Prostate gland (tissue), 2 donors: ENCODE measurements around the gene AGBL5. TPM values are rescaled to one million over a fixed set of nuclear protein-coding genes. Genes with fewer than 3 reads are reported as not detected.
A peak's percentile ranks its signal among the peaks of the same experiment; 100 is the strongest.

Source experiments
- DNase-seq: peaks from one replicate; pipeline ENCODE4 v3.0.0-alpha.2; 2019; ENCODE audit warnings: low spot score
- H3K27ac ChIP-seq, 2 donors: fragments of 200-600 bp; sonication (generic); 2 replicates each; pipeline ENCODE4 v1.5.1; 2017 to 2019
- H3K27me3 ChIP-seq: fragments of 200-600 bp; sonication (generic); replicated peaks from 2 replicates; pipeline ENCODE4 v1.5.1; 2019; ENCODE audit not compliant: insufficient read depth
- H3K36me3 ChIP-seq, 2 donors: fragments of 200-600 bp; sonication (generic); 1 replicate in 1 of 2; 2 replicates in 1 of 2; pipeline versions ENCODE4 v1.5.1 to v1.8.1; 2017 to 2019
- H3K4me1 ChIP-seq: fragments of 200-600 bp; sonication (generic); replicated peaks from 2 replicates; pipeline ENCODE4 v1.5.1; 2019
- H3K4me3 ChIP-seq, 2 donors: fragments of 200-600 bp; sonication (generic); 2 replicates each; pipeline ENCODE4 v1.5.1; 2017 to 2019
- H3K9me3 ChIP-seq: fragments of 200-600 bp; sonication (generic); 2 replicates; pipeline ENCODE4 v1.5.1; 2017
- POLR2A ChIP-seq: fragments of 450-650 bp; IDR thresholded peaks from one replicate; pipeline ENCODE4 v1.6.1; 2016; ENCODE audit warnings: antibody characterized with exemption, mild to moderate bottlenecking
- POLR2AphosphoS5 ChIP-seq: sonication (generic); formaldehyde crosslinking; IDR thresholded peaks from one replicate; pipeline ENCODE4 v1.6.1; 2017; ENCODE audit warnings: antibody characterized with exemption
- WGBS: methylation state at CpG from one replicate; pipeline ENCODE4 v1.1.5; 2018; 5-methylcytosine and 5-hydroxymethylcytosine counted together
- intact Hi-C: fragments of 100-400 bp; cut with DNase I; formaldehyde crosslinking; loops from one replicate; pipeline ENCODE4 v1.14.2; 2022
- total RNA-seq, 2 donors: library from RNA; depleted of rRNA; stranded (reverse); fragments of >200 nt; gene quantifications; one replicate each; pipeline ENCODE4 v1.1.0, GENCODE V29; 2016
- TF ChIP-seq, protein P1 (sequence below), 4 experiments: fragments of 200-600 bp in 2 of 4; fragments of 450-650 bp in 2 of 4; sonication (generic) in 2 of 4; IDR thresholded peaks; 1 replicate in 3 of 4; 2 replicates in 1 of 4; pipeline ENCODE4 v1.5.1; 2016 to 2019; ENCODE audit warnings: antibody characterized with exemption in 4 of 4, mild to moderate bottlenecking in 2 of 4, moderate library complexity in 2 of 4

AGBL5 gene
- total RNA-seq, 2 donors from 2014 or later, result 31.9 to 87.1 TPM

DNA sequence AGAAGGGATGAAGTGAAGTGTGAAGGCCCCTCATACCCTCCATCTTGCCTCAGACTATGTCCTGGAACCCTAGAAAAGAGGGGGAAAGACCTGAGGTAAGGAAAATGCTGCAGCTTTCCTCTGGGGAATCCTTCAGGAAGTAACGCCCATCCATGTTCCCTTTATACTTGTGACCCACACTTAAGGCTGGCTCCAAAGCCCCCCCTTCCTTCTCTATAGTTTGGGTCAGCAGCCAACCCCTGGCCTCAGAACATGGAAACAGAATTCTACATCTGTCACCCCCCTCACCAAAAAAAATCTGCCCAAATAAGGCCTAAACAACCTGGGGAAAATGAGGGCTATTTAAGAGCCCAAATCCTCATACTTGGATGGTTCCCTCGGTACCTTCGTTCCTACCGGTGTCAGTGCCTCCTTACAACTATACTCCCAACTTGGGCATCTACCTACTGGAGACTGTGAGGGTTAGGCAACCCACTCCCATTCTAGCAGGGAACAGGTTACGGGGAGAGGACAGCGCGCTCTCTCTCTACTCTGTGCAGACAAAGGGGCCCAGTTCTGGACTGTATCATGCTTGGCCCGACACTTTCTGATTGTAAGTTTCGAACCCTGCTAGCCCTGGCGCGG is 19.3 kb downstream of the AGBL5 start:
- intact Hi-C loops, result loop anchor here (2.0 to 10.0 kb wide), 2 partner anchors 18 to 726 kb away; partner anchors contain the start of genes ADGRF3 and SELENOI
- 4% methylated on average over 11 of the region's 11 CpGs for WGBS
- no peaks in the 10 kb centered on the region for H3K36me3 ChIP-seq
- no peak for DNase-seq
- no peaks in the 10 kb centered on the region for H3K4me1 ChIP-seq
- no peaks in the 10 kb centered on the region for H3K27me3 ChIP-seq
- H3K9me3 ChIP-seq, result no peaks in the 10 kb centered on the region
- H3K4me3 ChIP-seq, result peak overlapping the region; percentile 71 to 98
- H3K27ac ChIP-seq, result peak overlapping the region; percentile 86 to 93
- TF ChIP-seq POLR2AphosphoS5 (no peak), POLR2A (no peak)
- TF ChIP-seq, protein P1, sequence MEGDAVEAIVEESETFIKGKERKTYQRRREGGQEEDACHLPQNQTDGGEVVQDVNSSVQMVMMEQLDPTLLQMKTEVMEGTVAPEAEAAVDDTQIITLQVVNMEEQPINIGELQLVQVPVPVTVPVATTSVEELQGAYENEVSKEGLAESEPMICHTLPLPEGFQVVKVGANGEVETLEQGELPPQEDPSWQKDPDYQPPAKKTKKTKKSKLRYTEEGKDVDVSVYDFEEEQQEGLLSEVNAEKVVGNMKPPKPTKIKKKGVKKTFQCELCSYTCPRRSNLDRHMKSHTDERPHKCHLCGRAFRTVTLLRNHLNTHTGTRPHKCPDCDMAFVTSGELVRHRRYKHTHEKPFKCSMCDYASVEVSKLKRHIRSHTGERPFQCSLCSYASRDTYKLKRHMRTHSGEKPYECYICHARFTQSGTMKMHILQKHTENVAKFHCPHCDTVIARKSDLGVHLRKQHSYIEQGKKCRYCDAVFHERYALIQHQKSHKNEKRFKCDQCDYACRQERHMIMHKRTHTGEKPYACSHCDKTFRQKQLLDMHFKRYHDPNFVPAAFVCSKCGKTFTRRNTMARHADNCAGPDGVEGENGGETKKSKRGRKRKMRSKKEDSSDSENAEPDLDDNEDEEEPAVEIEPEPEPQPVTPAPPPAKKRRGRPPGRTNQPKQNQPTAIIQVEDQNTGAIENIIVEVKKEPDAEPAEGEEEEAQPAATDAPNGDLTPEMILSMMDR (IDR thresholded peaks at IDR 0.05), result no peak

DNA sequence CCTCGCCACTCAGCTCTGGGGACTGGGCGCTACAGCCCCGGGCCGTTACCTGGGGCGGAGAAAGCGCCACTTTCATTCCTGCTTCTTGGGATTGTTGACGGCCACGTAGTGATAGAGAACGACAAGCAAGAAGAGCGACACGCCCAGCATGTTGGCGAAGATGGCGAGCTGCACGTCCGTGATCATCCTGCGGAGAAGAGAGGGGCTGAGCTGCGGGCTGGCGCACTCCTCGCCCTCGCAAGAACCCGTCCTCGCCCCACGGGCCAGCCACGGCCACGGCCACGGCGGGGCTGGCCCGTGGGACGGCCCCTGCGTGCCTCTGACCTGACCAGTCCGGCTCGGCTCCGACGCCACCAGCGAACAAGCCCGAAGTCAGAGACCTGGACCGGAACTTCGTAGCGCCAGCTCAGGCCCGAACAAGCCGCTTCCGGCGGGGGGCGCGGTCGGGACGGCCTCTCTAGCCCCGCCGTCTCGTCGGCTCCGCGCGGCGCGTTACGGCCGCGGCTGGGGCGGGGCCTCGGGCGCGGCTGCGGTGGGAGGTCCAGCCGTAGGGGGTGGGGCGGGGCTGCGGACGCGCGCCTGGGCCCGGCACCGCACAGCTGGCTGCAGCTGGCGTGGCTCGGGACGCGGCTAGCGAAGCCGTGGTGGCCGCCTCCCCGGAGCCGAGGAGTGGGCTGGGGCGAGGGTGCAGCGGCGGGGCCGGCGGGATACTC is 20.0 kb downstream of the AGBL5 start, which contains the start of gene OST4:
Gene OST4 (minus strand): TSS at position 378 of the 713 bp plus-strand sequence.
- Histone ChIP-seq H3K9me3 (no peaks in the 10 kb centered on the region), H3K27me3 (no peaks in the 10 kb centered on the region), H3K4me3 (peak within 1 kb of the TSS; percentile 71 to 98), H3K36me3 (no peaks in the 10 kb centered on the region), H3K4me1 (no peaks in the 10 kb centered on the region), H3K27ac (peak within 1 kb of the TSS; percentile 86 to 93)
- intact Hi-C loops, result loop anchor here (2.0 to 10.0 kb wide), 2 partner anchors 19 to 727 kb away; partner anchors contain the start of genes ADGRF3 and SELENOI
- TF ChIP-seq POLR2A (peak; percentile 81), POLR2AphosphoS5 (peak; percentile 84)
- TF ChIP-seq, protein P1 (IDR thresholded peaks at IDR 0.05), result peak in 3 of 4 experiments; percentile 7 to 30 (median 29)
- 0% methylated on average over 46 of the region's 86 CpGs for WGBS
- peak; percentile 94 for DNase-seq

- Histone ChIP-seq H3K4me1 (no peaks in the 10 kb centered on the region), H3K36me3 (no peaks in the 10 kb centered on the region), H3K9me3 (no peaks in the 10 kb centered on the region), H3K27me3 (no peaks in the 10 kb centered on the region), H3K27ac (peak overlapping the region; percentile 72 to 86), H3K4me3 (peak overlapping the region; percentile 71 to 98)
- no peak for DNase-seq
- intact Hi-C loops, result loop anchor here (2.0 to 10.0 kb wide), 2 partner anchors 19 to 727 kb away; partner anchors contain the start of genes ADGRF3 and SELENOI
- TF ChIP-seq POLR2A (no peak), POLR2AphosphoS5 (peak; percentile 53)
- 3% methylated on average over 34 of the region's 34 CpGs for WGBS
Measured at GRCh38 chr2:27071990-27072830, 20.7 kb downstream of the AGBL5 start.

DNA sequence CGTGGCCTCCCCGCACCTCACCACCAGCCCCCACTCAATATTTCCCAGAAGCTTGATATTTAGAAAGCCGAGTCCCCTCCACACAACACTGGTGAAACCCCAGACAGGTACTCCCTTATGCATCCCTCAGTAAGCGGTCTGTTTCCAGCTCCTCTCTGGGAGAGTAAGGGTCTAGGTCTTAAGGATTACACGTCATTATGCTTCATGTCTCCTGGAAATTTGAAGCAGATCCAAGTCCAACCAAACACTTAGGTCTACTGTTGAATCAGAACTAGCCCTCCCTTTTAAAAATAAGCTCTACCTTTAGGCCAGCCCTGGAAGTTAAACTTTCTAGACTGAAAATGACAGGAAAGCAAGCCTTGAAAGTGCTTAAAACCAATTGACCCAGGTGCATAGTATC is 21.5 kb downstream of the AGBL5 start:
- H3K27ac ChIP-seq, result peak overlapping the region; percentile 72 to 86
- TF ChIP-seq POLR2A (no peak), POLR2AphosphoS5 (no peak)
- TF ChIP-seq, protein P1 (IDR thresholded peaks at IDR 0.05), result no peak
- H3K4me1 ChIP-seq, result no peaks in the 10 kb centered on the region
- no peaks in the 10 kb centered on the region for H3K27me3 ChIP-seq
- intact Hi-C loops, result loop anchor here (10.0 kb wide), 1 partner anchor 728 kb away; the partner anchor contains the start of genes ADGRF3 and SELENOI
- 53% methylated on average over 5 of the region's 5 CpGs for WGBS
- H3K4me3 ChIP-seq, result no peak overlapping the region
- DNase-seq, result no peak
- no peaks in the 10 kb centered on the region for H3K9me3 ChIP-seq
- H3K36me3 ChIP-seq, result no peaks in the 10 kb centered on the region

DNA sequence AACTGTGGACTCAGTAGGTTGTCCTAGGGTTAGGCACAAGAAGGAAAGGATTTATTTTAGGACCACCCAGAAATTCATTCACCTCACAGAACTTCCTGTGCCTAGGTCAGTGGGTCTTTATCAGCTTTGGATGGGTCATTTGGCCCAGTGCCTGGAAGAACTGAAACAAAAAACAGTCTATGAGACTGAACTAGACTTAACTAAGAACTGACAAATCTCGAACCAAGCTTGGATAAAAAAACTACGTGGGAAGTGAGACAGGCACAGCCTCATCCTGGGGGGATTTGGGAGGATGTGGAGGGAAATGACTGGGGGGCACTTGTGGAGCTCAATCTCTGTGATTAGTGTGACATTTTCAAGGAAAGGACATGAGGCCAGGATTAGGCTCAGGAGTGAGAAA is 22.3 kb downstream of the AGBL5 start:
- H3K36me3 ChIP-seq, result no peaks in the 10 kb centered on the region
- TF ChIP-seq, protein P1 (IDR thresholded peaks at IDR 0.05), result no peak
- TF ChIP-seq POLR2AphosphoS5, result no peak
- no peak for TF ChIP-seq POLR2A
- H3K27ac ChIP-seq, result peak overlapping the region; percentile 25 to 30
- 52% methylated on average over 2 of the region's 2 CpGs for WGBS
- intact Hi-C loops, result loop anchor here (10.0 kb wide), 1 partner anchor 729 kb away; the partner anchor contains the start of genes ADGRF3 and SELENOI
- no peaks in the 10 kb centered on the region for H3K4me1 ChIP-seq
- H3K9me3 ChIP-seq, result no peaks in the 10 kb centered on the region
- H3K27me3 ChIP-seq, result no peaks in the 10 kb centered on the region
- no peak overlapping the region for H3K4me3 ChIP-seq
- DNase-seq, result no peak
